Skin epidermis (tissue), 12 donors: ENCODE results near the gene POTEC.
A peak's percentile ranks its signal among the peaks of the same experiment; 100 is the strongest.
"Not testable (repeated sequence)": the region's sequence is repeated elsewhere in the genome, so short reads cannot be mapped to it uniquely, and the experiment has no call there.

Experiments
- H3K27ac ChIP-seq, 21 experiments: fragments of 200-600 bp; sonication (generic) in 11 of 21; one replicate each; pipeline ENCODE4 v1.5.0; 2020; ENCODE audit warnings: mild to moderate bottlenecking in 3 of 21, inconsistent platforms in 2 of 21, moderate library complexity in 2 of 21
- H3K4me3 ChIP-seq, 7 experiments: fragments of 200-600 bp; sonication (generic) in 2 of 7; one replicate each; pipeline ENCODE4 v1.5.0; 2020; ENCODE audit warnings: inconsistent platforms in 2 of 7, mild to moderate bottlenecking in 2 of 7, moderate library complexity in 1 of 7

Gene POTEC

GRCh38 chr18:14543446-14543964 lies at the start of gene POTEC:
Gene POTEC (minus strand): TSS chr18:14543600. CDS start chr18:14543146, 454 bp downstream.
- not testable (repeated sequence) for H3K4me3 ChIP-seq, H3K27ac ChIP-seq

DNA sequence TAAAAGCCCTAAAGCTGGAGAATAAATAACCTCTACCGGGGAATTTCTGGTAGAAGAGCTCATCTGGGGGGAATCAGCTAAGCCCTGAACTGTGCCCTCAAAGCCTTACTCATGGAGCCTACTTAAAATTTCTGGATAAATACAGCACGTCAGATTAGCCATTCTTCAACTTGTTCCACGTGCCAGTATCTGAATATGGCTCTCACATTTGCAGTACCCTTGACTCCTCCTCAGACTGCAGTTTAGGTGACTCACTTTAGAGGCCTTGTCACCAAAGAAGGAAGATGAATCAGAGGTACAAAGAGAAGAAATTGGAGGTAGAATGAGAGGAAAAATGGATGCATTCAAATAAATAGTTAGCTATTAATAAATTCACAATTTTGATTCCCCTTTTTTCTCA lies 34.6 kb upstream of the POTEC start:
- no peak overlapping the region for H3K4me3 ChIP-seq
- H3K27ac ChIP-seq = no peak overlapping the region

GRCh38 chr18:14559502-14559901 lies 16.1 kb upstream of the POTEC start:
- H3K4me3 ChIP-seq, H3K27ac ChIP-seq: not testable (repeated sequence)

DNA sequence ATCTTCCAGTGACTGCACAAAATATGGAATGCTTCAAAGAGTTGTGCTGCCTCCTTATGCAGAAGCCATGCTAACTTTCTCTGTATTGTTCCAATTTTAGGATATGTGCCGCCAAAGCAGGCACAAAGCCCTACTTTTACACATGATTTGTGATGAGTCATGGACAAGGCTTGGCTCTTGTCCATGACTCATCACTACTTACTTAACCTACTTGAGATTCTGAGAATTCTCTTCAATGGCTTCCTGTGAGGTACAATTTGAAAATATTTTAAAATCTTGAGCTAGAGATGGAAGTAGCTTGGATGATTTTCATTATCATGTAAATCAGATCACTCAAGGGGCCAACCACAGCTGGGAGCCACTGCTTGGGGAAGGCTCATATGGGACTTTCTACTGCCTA lies 11.7 kb downstream of the POTEC start:
- H3K4me3 ChIP-seq, H3K27ac ChIP-seq: not testable (repeated sequence)

- H3K4me3 ChIP-seq, H3K27ac ChIP-seq: not testable (repeated sequence)
These were observed 32.7 kb downstream of the POTEC start for GRCh38 chr18:14510707-14511106.

DNA sequence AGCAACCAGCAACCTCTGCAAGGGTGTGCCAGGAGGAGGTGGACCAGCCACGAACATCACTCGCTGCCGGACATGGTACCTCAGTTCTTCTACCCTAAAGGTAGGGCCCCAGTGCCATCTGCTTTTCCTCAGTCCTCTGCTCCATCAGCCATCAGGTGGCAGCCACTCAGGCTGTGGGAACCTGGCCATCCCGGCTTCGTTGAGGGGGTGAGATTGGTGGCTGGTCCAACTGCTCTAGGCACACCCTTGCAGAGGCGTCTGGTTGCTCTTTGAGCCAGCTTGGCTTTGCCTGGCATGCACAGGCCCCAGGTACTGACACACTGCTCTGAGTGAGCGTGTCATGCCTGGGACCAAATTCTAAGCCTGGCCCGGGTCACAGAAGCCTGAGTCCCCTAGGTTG lies 39.7 kb downstream of the POTEC start:
- not testable (repeated sequence) for H3K27ac ChIP-seq, H3K4me3 ChIP-seq

DNA sequence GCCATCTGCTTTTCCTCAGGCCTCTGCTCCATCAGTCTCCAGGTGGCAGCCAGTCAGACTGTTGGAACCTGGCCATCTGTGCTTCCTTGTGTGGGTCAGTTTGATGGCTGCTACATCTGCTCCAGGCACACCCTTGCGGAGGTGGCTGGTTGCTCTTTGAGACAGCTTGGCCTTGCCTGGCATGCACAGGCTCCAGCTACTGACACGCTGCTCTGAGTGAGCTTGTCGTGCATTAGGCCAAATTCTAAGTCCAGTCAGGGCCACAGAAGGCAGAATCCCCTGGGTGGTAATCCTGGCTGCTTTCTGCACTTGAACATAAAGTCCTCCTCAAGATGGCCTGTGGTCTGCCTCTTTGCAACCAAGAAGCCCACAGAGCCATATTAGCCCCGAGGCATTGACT lies 41.5 kb downstream of the POTEC start:
- not testable (repeated sequence) for H3K4me3 ChIP-seq, H3K27ac ChIP-seq

- H3K27ac ChIP-seq, H3K4me3 ChIP-seq: not testable (repeated sequence)
These were observed 54.0 kb downstream of the POTEC start for GRCh38 chr18:14489256-14490014.

DNA sequence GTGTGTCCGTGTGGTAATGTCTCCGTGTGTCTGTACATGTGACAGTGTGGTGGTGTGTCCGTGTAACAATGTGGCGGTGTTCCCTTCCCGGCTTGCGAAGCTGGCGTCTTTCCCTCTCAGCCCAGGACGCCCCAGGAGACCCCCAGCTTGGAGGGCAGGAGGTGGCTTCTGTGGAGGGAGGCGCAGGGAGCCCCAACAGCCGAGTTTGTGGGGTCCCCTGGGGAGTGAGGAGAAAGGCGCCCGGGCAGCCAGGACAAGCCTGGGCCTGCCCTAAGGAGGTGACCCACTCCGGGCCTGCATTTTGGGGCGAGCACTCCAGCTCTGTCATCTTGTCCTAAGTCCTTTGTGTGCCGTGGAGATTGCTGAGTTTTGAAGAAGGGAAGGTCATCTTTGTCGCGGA lies 54.6 kb downstream of the POTEC start:
- H3K27ac ChIP-seq, H3K4me3 ChIP-seq: not testable (repeated sequence)

- H3K27ac ChIP-seq, H3K4me3 ChIP-seq: not testable (repeated sequence)
These were observed 56.3 kb downstream of the POTEC start for GRCh38 chr18:14486926-14487580.

DNA sequence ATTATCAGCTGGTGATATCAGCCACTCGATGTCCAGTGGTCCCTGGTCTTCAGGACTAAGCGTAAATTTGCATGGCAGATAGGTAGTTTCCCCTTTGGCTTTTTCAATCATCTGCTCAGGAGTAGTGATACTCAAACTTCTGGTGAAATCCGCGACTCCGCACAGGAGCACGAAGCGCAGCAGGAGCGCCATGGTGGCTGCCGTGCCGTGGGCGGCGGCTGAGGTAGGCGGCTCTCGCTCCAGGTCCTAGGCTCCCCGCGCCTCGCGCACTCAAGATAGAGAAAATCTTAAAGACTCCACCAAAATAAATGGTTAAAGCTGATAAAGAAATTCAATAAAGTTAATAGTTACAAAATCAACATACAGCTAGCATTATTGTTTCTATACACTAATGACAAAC lies 64.3 kb downstream of the POTEC start:
- H3K4me3 ChIP-seq, H3K27ac ChIP-seq: not testable (repeated sequence)

DNA sequence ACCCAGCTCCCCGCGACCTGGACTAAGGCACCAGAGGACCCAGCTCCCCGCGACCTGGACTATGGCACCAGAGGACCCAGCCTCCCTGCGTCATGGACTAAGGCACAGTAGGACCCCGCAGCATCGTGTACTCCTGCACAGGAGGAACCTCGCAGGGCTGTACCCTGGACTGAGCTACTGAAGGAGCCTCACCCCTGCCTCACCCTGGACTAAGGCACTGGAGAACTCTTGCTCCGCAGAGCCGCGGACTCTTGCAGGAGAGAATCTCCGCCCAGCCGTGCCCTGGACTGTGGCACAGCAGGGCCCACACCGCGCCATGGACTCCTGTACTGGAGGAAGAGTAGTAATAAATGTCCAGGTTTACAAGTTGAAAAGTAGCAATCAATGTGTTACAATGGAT lies 67.9 kb downstream of the POTEC start:
- H3K4me3 ChIP-seq, H3K27ac ChIP-seq: not testable (repeated sequence)

DNA sequence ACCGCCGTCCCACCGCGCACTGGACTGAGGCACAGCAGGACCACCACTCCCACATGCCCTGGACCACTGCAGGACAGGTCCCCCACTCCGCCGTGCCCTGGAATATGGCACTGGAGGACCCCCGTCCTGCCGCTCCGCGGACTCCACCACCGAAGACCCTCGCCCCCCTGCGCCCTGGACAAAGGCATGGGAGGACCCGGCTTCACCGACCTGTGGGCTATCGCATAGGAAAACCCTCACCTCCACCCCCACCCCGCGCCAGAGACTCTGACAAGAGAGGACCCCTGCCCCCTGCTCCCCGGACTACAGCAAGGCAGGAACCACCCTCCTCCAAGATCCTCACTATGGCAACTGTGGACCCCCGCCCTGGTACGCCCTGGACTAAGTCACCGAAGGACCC lies 68.6 kb downstream of the POTEC start:
- H3K4me3 ChIP-seq, H3K27ac ChIP-seq: not testable (repeated sequence)

GRCh38 chr18:14474007-14474720 lies 69.2 kb downstream of the POTEC start:
- H3K4me3 ChIP-seq, H3K27ac ChIP-seq: not testable (repeated sequence)

- not testable (repeated sequence) for H3K4me3 ChIP-seq
These were observed 70.0 kb downstream of the POTEC start for GRCh38 chr18:14473250-14474006.

DNA sequence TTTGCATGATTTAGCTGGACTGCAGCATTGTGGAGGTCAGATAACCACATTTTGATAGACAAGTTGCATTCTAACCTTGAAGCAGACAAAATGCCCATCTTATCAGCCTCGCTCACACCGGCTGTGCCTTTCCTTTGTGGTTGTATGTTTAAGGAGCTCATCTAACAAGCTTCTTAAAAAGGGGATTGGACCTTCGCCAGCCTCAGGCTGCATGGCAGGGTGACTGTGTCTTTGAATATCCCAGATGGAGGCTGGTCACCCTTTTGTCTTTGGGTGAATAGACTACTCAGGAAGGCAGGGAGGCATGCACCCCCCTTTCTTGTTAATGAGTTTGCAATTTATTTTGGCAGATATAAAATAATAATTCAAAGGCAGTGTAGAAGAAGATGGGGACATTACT lies 72.1 kb downstream of the POTEC start:
- H3K27ac ChIP-seq, H3K4me3 ChIP-seq: not testable (repeated sequence)

More at GRCh38 chr18:14473250-14474006, 70.0 kb downstream of the POTEC start:
- H3K27ac ChIP-seq = not testable (repeated sequence)

GRCh38 chr18:14470446-14470845 lies 73.0 kb downstream of the POTEC start:
- peak overlapping the region in 1 of 21 experiments; percentile 36 for H3K27ac ChIP-seq
- not testable (repeated sequence) for H3K4me3 ChIP-seq

DNA sequence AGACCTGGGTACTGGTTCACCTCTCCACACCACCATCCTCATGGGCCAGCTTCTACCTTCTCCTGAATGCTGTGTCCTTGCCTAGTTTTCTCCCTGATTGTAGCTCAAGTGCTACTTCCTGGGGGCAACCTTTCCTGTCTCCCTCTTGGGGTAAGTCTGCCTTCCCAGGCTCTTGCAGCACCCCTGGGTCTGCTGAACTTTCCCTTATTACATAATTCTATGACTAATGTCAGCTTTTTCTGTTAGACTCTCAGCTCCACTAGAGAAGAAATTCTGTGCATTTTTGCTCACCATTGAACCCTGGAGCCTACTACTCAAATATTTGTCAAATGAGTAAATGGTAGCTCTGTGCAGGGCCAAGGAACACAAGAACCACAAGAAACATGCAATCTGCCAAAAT lies 73.4 kb downstream of the POTEC start:
- H3K4me3 ChIP-seq = not testable (repeated sequence)

DNA sequence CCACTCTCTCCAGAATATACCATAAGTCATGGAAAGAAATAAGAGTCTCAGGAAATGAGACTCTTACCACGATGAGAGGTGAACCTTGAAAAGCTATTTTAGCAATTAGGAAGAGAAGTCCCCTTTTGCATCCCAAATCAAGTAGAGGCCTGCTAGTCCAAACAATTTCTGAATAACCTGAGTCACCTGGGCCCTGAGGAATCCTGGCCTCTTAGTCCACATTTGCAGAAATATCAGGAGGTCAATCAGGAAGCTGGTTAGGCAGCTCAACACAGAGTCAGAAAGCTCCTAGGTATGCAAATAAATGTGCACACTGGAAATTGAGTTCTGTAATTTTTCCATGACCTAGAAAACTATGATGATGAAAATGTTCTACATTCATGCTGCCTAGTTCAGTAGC lies 77.4 kb downstream of the POTEC start:
- not testable (repeated sequence) for H3K27ac ChIP-seq, H3K4me3 ChIP-seq

More for the DNA sequence above, 73.4 kb downstream of the POTEC start:
- not testable (repeated sequence) for H3K27ac ChIP-seq
